ENCODE results near the gene WDR48.

WDR48 gene

GRCh38 chr3:39137435-39137936, 85.7 kb downstream of the WDR48 start:
- FAIRE-seq (no peak), DNase-seq (ENCODE audit: insufficient read length, low spot score) (no peak)

- FAIRE-seq (no peak), DNase-seq (ENCODE audit: insufficient read length, low spot score) (no peak)
These were observed 86.4 kb downstream of the WDR48 start for GRCh38 chr3:39137991-39138803.

GRCh38 chr3:39138804-39139415, 87.1 kb downstream of the WDR48 start:
- FAIRE-seq: no peak

GRCh38 chr3:39139442-39139841, 87.6 kb downstream of the WDR48 start:
- DNase-seq (ENCODE audit: insufficient read length, low spot score): no peak
- no peak for FAIRE-seq

More at GRCh38 chr3:39138804-39139415, 87.1 kb downstream of the WDR48 start:
- DNase-seq (ENCODE audit: insufficient read length, low spot score): no peak

GRCh38 chr3:39140341-39140971, 88.6 kb downstream of the WDR48 start:
- FAIRE-seq (no peak), DNase-seq (ENCODE audit: insufficient read length, low spot score) (no peak)

GRCh38 chr3:39141171-39141995, 89.6 kb downstream of the WDR48 start:
- no peak for FAIRE-seq

GRCh38 chr3:39142067-39142466, 90.3 kb downstream of the WDR48 start:
- no peak for DNase-seq (ENCODE audit: insufficient read length, low spot score)
- FAIRE-seq: no peak

More at GRCh38 chr3:39141171-39141995, 89.6 kb downstream of the WDR48 start:
- DNase-seq (ENCODE audit: insufficient read length, low spot score): no peak

GRCh38 chr3:39143051-39143885, 91.5 kb downstream of the WDR48 start:
- DNase-seq (ENCODE audit: insufficient read length, low spot score) (no peak), FAIRE-seq (no peak)

GRCh38 chr3:39144095-39144747, 92.4 kb downstream of the WDR48 start:
- DNase-seq (ENCODE audit: insufficient read length, low spot score) (no peak), FAIRE-seq (no peak)

GRCh38 chr3:39144748-39145380, 93.0 kb downstream of the WDR48 start:
- DNase-seq (ENCODE audit: insufficient read length, low spot score) (no peak), FAIRE-seq (no peak)

- no peak for FAIRE-seq
- DNase-seq (ENCODE audit: insufficient read length, low spot score): no peak
These were observed 94.3 kb downstream of the WDR48 start for GRCh38 chr3:39146083-39146501.

Data from HTR-8/SVneo (cell line).